ENCODE results near the gene HTR7.

HTR7 gene

DNA sequence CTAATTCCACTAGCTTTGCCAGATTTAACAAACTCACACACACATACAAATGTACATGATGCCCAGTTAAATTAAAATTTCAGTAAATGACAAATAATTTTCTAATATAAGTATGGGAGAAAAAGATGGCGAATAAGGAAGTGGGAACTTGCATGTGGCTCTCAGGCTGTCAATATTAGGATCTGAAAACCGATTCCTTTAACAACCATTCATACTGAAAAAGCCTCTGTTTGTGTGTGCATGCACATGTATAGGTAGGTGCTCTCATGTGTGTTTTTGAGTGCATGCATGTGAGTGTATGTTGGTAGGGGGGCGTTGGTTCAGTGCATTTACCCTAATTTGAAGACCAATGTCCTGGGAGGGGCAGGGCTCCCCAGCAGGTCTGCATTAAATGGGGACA is 125.3 kb downstream of the HTR7 start:
- no peak for DNase-seq (ENCODE audit: extremely low spot score)
- no peak for TF ChIP-seq CTCF (IDR thresholded peaks at IDR 0.05; ENCODE audit: control extremely low read depth, extremely low read depth, low read depth, missing control alignments)
- ChIA-PET CTCF (no interaction called here), POLR2A (no interaction called here)

DNA sequence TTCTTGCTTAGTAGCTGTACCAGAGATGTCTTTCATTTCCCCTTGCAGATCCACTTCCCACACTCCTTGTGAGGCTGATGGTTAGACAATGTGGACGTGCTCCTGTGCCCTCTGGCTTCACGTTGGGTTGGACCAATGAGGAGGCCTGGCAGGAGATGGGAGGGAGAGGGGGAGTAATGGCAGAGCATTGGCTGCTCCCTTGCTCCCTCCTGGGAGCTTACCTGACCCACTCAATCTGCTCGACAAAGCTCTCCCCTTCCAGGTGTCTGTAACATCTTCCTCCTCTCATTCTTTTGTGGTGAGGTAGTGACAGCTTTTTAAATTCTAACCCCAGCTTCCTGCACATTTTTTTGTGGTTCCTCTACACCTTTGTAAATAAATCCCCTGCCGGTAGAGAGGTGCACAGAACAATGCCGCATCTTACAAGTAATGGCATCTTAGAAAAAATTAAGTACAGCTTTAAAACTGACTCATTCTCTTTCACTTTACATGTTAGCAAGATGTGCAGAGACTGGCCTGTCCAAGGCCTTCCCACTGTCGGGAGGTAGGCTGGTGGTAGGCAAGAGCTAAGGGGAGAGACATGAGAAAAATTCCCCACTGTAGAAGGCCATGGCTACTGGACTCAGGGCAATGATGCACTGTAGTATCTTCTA is 134.3 kb downstream of the HTR7 start:
- ChIA-PET CTCF (no interaction called here), POLR2A (no interaction called here)
- TF ChIP-seq CTCF (IDR thresholded peaks at IDR 0.05; ENCODE audit: control extremely low read depth, extremely low read depth, low read depth, missing control alignments), result no peak
- no peak for DNase-seq (ENCODE audit: extremely low spot score)

GRCh38 chr10:90722832-90723231 is 135.0 kb downstream of the HTR7 start:
- ChIA-PET POLR2A (no interaction called here), CTCF (no interaction called here)
- no peak for DNase-seq (ENCODE audit: extremely low spot score)
- no peak for TF ChIP-seq CTCF (IDR thresholded peaks at IDR 0.05; ENCODE audit: control extremely low read depth, extremely low read depth, low read depth, missing control alignments)

DNA sequence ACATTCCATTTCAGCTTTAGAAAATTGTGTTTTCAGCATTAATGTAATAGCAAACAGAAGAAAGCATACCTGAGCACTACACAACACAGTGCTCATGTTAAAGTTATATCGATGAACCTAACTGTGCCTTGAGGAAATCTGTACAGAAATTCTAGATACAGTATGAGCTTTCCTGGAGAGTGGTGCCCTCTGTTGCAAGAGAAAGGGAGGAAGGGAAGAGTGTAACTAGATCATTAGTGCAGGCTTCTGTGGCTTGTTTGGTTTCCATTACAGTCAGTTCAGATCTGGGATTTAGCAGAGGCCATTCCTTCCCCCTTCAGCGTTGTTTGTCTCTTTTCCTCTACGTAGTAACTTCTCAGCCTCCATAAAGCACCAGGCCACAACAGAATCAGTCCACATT is 139.7 kb downstream of the HTR7 start:
- TF ChIP-seq CTCF (IDR thresholded peaks at IDR 0.05; ENCODE audit: control extremely low read depth, extremely low read depth, low read depth, missing control alignments), result no peak
- no peak for DNase-seq (ENCODE audit: extremely low spot score)
- ChIA-PET CTCF (interaction anchor here (1.5 kb wide), 1 partner anchor 9 kb away, joined by 3 read pairs; no protein-coding TSS in a partner anchor), POLR2A (no interaction called here)

DNA sequence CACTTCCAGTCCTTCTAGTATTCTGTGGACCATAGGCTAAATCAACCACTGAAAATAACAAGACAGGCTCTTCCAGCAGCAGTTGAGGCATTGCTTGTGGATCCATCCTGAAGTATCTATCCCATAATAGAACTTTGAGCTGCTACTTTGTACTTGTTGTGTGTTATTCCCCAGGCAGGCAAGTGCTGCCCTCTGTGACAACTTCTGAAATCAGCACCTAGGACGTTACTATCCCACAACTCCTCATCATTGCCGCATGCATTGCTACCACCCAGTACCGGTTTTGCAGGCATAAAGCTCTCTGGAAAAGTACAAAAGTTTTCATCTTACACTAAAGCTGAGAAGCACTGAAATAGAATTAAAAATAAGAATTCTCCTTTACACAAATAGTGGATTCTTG is 145.3 kb downstream of the HTR7 start:
- CTCF ChIA-PET, result interaction anchor here (1.2 kb wide), 1 partner anchor 20 kb away, joined by 3 read pairs; no protein-coding TSS in a partner anchor
- DNase-seq (ENCODE audit: extremely low spot score), result no peak
- POLR2A ChIA-PET, result no interaction called here
- TF ChIP-seq CTCF (IDR thresholded peaks at IDR 0.05; ENCODE audit: control extremely low read depth, extremely low read depth, low read depth, missing control alignments), result no peak

DNA sequence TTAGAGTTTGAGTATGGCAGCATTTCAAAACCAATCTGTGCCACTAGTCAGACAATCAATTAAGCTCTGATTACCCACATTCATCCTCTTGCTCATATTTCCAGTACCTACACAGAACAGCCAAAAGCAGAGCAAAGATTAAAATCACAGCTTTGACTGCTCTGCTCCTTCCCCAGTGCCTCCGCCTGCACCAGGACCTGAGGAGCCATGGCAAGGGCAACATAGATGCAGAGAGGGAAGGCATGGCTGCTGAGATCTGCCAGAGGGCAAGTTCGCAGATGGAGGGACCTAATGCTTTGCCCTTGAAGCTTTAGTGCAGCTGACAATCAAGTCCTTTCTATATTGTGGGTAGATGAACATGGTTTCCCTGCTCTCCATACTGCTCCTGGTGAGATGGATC is 148.1 kb downstream of the HTR7 start:
- TF ChIP-seq CTCF (IDR thresholded peaks at IDR 0.05; ENCODE audit: control extremely low read depth, extremely low read depth, low read depth, missing control alignments), result no peak
- ChIA-PET CTCF (interaction anchor here (1.5 kb wide), 1 partner anchor 9 kb away, joined by 3 read pairs; no protein-coding TSS in a partner anchor), POLR2A (no interaction called here)
- no peak for DNase-seq (ENCODE audit: extremely low spot score)

All from GM10248 (cell line).